ENCODE data around the gene OTP. TPM values are rescaled to one million over a fixed set of nuclear protein-coding genes. Genes with fewer than 3 reads are reported as not detected.

OTP gene
- total RNA-seq: not detected in 2 replicates

DNA sequence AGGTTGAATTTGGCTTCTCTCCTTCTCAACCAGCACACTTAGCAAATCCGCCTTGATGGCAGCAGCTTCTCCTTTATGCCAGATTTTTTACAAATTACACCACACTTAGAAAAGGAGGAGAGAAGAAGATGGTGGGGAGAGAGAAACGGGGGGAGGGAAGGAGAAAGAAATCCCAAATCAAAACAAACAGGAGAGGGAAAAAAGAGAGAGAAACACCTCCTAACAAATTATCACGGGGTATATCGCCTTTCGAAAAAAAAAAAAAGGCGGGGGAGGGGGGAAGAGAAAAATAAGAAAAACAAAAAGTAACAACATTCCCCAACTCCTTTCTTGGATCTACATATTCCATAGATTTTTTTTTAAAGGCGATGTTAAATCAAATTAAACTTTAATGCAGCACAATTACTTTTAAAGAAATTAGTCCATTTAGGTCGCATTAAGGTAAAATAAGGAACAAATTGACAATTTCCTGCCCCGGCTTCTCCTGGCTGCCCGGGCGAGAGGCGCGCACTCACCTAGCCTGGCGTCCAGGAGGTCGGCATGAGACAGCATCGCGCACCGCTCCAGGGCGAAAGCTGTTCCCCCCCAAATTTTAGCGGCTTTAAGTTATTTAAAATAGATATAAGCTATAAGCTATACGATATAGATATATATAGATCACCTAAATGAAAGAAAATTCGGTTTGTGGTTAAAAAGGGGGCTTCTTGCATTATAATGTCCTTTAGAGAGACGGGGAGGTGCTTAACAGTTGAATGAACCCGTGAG lies at the start of gene OTP:
Gene OTP (minus strand): TSS at position 716 of the 765 bp plus-strand sequence. CDS start 164 bp downstream, at position 552.

Other genes with a start within 250 kb of the OTP start
- 160 and 176 TPM in 2 replicates for gene WDR41, start 146.4 kb downstream of the OTP start, total RNA-seq
- gene TBCA, start 137.6 kb upstream of the OTP start, total RNA-seq: 96.9 and 119 TPM in 2 replicates